Nephron progenitor cell (in vitro differentiated cells): ENCODE measurements around the gene GPR139.

Experiments
- DNase-seq: peaks from one replicate; pipeline ENCODE4 v3.0.0; 2021
- H3K27ac Mint-ChIP-seq: 2 replicates; pipeline ENCODE4 v1.8.0; 2021; ENCODE audit warnings: mild to moderate bottlenecking, moderate library complexity, mixed read lengths
- H3K27me3 Mint-ChIP-seq: 2 replicates; pipeline ENCODE4 v1.8.0; 2021; ENCODE audit warnings: mild to moderate bottlenecking, low read depth, mixed read lengths; ENCODE audit not compliant: poor library complexity
- H3K36me3 Mint-ChIP-seq: 2 replicates; pipeline ENCODE4 v1.8.0; 2021; ENCODE audit warnings: low read depth, mixed read lengths
- H3K4me1 Mint-ChIP-seq: 2 replicates; pipeline ENCODE4 v1.8.0; 2021; ENCODE audit warnings: mixed read lengths
- H3K4me3 Mint-ChIP-seq: 2 replicates; pipeline ENCODE4 v1.8.0; 2021; ENCODE audit warnings: mild to moderate bottlenecking, moderate library complexity, mixed read lengths
- H3K9me3 Mint-ChIP-seq: 2 replicates; pipeline ENCODE4 v1.8.0; 2021; ENCODE audit warnings: mild to moderate bottlenecking, moderate library complexity, mixed read lengths
- TF ChIP-seq, protein P1 (sequence below): fragments of 200-600 bp; sonication (generic); IDR thresholded peaks from 2 replicates; pipeline ENCODE4 v1.5.0; 2021; ENCODE audit warnings: antibody characterized with exemption

The GPR139 gene

DNA sequence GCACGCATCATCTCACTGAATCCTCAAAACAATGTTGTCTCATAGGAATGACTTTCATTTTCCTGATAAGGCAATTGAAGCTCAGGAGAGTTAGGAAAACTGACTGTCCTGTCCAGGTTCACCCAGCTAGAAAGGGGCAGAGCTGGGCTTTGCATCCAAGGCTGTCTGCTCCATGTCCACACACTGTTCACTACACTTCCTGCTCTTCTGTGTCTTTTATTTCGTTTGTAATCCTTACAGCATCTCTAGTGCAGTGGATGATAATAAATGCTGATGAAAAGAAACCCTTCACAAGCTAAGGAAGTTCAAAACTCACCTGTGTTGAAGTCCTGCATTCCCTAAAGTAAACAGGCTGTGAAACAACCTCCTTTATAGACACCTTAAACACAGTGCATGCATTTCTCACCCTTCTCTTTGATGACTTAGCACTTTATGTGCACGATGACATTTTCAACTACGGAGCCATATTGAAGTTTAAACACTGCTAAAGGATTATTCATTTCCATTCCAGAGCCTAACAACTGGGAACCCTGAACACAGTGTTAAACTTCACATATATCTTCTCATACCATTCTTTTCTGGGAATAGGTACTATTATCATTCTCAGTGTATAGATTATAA is 31.0 kb upstream of the GPR139 start:
- H3K27ac Mint-ChIP-seq, result no peak overlapping the region
- TF ChIP-seq, protein P1, sequence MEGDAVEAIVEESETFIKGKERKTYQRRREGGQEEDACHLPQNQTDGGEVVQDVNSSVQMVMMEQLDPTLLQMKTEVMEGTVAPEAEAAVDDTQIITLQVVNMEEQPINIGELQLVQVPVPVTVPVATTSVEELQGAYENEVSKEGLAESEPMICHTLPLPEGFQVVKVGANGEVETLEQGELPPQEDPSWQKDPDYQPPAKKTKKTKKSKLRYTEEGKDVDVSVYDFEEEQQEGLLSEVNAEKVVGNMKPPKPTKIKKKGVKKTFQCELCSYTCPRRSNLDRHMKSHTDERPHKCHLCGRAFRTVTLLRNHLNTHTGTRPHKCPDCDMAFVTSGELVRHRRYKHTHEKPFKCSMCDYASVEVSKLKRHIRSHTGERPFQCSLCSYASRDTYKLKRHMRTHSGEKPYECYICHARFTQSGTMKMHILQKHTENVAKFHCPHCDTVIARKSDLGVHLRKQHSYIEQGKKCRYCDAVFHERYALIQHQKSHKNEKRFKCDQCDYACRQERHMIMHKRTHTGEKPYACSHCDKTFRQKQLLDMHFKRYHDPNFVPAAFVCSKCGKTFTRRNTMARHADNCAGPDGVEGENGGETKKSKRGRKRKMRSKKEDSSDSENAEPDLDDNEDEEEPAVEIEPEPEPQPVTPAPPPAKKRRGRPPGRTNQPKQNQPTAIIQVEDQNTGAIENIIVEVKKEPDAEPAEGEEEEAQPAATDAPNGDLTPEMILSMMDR, result no peak
- H3K4me1 Mint-ChIP-seq, result no peaks in the 10 kb centered on the region
- H3K4me3 Mint-ChIP-seq, result no peak overlapping the region
- no peak for DNase-seq
- H3K9me3 Mint-ChIP-seq, result no peaks in the 10 kb centered on the region
- H3K36me3 Mint-ChIP-seq, result no peaks in the 10 kb centered on the region
- H3K27me3 Mint-ChIP-seq, result peaks cover 16% of the 10 kb centered on the region

DNA sequence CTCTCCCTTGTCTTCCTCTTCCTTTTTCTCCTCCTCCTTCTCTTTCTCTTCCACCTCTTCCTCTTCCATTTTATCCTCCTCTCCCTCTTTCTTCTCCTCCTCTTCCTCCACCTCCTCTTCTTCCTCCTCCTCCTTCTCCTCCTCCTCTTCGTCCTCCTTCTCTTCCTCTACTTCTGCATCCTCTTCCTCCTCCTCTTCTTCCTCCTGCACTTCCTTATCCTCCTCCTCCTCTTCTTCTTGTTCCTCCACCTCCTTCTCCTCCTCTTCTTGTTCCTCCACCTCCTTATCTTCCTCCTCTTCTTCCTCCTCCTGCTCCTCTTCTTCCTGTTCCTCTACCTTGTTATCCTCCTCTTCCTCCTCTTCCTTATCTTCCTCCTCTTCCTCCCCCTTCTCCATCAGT is 28.8 kb upstream of the GPR139 start:
- no peak overlapping the region for H3K4me3 Mint-ChIP-seq
- TF ChIP-seq, protein P1, result no peak
- no peaks in the 10 kb centered on the region for H3K4me1 Mint-ChIP-seq
- DNase-seq, result no peak
- no peak overlapping the region for H3K27ac Mint-ChIP-seq
- no peaks in the 10 kb centered on the region for H3K36me3 Mint-ChIP-seq
- H3K27me3 Mint-ChIP-seq, result peaks cover 16% of the 10 kb centered on the region
- no peaks in the 10 kb centered on the region for H3K9me3 Mint-ChIP-seq

DNA sequence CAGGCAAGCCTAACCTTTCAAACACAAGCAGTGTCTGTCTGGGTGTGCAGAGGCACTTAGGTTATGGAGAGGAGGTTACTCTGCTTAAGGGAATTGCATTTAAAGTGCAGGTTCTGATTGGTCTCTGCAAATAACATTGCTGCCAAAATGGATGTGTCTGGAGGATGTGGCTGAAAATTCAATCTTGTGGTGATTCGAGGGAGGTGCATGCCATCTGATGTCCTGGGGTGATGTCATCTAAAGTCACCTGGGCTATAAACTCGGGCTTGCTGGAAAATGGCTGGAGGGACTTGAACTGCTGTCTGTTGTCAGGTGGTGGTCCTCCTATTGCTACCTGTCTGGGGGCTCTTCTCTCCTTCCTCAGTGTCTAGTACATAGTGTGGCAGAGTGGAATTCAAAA is 28.3 kb upstream of the GPR139 start:
- DNase-seq, result no peak
- no peaks in the 10 kb centered on the region for H3K4me1 Mint-ChIP-seq
- no peak overlapping the region for H3K4me3 Mint-ChIP-seq
- H3K36me3 Mint-ChIP-seq, result no peaks in the 10 kb centered on the region
- H3K9me3 Mint-ChIP-seq, result no peaks in the 10 kb centered on the region
- TF ChIP-seq, protein P1, result no peak
- H3K27me3 Mint-ChIP-seq, result peaks cover 19% of the 10 kb centered on the region
- H3K27ac Mint-ChIP-seq, result no peak overlapping the region

DNA sequence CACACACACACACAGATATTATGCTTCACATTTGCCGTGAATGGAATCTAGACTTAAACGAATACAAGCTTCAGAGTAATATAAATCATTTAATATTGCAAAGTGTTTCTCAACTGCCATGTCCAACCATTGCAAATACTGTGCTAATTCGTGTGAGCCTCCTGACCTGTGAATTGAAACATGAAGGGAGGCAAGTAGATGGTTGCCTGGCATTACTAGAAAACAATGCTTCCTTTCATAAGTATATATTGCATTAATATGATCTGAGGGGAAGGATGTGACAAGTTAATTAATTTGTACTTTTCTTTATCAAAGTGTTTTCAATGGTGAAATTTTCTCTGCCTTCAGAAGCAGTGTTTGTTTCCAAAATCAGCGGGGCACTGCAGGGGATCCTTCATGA is 25.7 kb upstream of the GPR139 start:
- peaks cover 23% of the 10 kb centered on the region for H3K27me3 Mint-ChIP-seq
- DNase-seq, result no peak
- H3K4me1 Mint-ChIP-seq, result no peaks in the 10 kb centered on the region
- H3K4me3 Mint-ChIP-seq, result no peak overlapping the region
- no peaks in the 10 kb centered on the region for H3K36me3 Mint-ChIP-seq
- no peak overlapping the region for H3K27ac Mint-ChIP-seq
- TF ChIP-seq, protein P1, result no peak
- no peaks in the 10 kb centered on the region for H3K9me3 Mint-ChIP-seq

DNA sequence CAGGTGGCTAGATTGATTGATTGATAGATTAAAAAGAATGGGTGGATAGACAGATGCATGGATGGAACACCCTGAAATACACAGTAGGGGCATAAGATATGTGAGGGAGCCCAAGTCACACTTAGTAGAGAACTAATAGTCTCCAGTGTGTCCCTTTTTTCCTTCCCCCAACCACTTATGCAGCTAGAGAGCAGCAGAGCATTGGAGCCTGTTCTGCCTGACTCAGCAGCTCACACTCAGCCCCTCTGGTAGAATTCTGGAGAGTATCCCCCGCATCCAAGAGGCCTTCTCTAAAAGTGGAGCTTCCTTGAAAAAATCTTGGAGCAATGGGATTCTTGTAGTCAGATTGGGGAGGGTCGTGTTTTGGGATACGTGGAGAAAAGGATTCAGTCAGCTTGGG is 20.5 kb upstream of the GPR139 start:
- H3K4me3 Mint-ChIP-seq, result no peak overlapping the region
- no peaks in the 10 kb centered on the region for H3K36me3 Mint-ChIP-seq
- peaks cover 18% of the 10 kb centered on the region for H3K27me3 Mint-ChIP-seq
- H3K4me1 Mint-ChIP-seq, result no peaks in the 10 kb centered on the region
- H3K9me3 Mint-ChIP-seq, result peaks cover 4% of the 10 kb centered on the region
- TF ChIP-seq, protein P1, result no peak
- no peak for DNase-seq
- no peak overlapping the region for H3K27ac Mint-ChIP-seq

DNA sequence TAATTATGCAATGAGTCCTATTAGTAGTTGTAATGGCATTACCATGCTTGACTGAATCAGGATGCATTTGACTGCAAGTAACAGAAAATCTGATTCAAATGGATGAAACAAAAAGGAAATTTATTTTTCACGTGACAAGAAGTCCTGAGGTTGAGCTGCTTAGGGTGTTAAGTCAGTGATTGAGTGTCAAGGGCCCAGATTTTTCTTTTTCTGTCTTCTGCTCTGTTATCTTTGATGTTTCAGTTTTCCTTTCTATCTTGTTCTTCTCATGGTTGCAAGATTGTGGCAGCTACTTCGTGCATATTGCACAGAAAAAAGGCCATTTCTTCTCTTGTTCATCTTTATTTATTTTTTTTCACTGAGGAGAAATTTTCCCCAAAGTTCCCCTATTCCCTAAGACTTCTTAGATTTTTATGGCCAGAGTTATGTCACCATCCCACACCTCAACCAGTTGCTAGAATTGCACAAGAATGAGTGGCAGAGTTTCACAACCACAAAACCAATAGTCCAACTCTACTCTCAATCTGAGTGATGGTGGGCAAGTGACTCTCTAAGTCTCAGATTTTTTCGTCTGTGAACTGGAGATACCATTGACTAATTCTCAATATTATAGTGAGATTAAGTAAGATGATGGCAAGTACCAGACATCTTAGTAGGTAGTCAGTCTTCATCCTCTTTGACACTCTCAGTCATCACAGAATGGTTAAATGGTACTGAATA is 15.7 kb upstream of the GPR139 start:
- peaks cover 4% of the 10 kb centered on the region for H3K9me3 Mint-ChIP-seq
- DNase-seq, result no peak
- no peak overlapping the region for H3K27ac Mint-ChIP-seq
- H3K4me1 Mint-ChIP-seq, result no peaks in the 10 kb centered on the region
- TF ChIP-seq, protein P1, result no peak
- H3K36me3 Mint-ChIP-seq, result no peaks in the 10 kb centered on the region
- H3K27me3 Mint-ChIP-seq, result peaks cover 23% of the 10 kb centered on the region
- no peak overlapping the region for H3K4me3 Mint-ChIP-seq
